GM12878 (cell line): ENCODE results near the gene SLC16A9. TPM values are rescaled to one million over a fixed set of nuclear protein-coding genes. Genes with fewer than 3 reads are reported as not detected.

Source experiments
- ATAC-seq: fragments of 200-7000 bp; cut with Tn5 transposase; 3 replicates; pipeline ENCODE4 v1.9.1; 2020; ENCODE audit warnings: mild to moderate bottlenecking, moderate library complexity
- BruUV-seq: library from RNA; stranded (reverse); fragments of 400-500 nt; replicated peaks from 2 replicates; lab custom pipeline; 2021; lab: Mats Ljungman, UMichigan
- CTCF ChIA-PET: fragments of 300-600 bp; sonication (Branson Sonifier 250); formaldehyde crosslinking; extraction: SDS; loops from one replicate; lab custom pipeline; 2021; ENCODE audit warnings: inconsistent platforms; lab: Yijun Ruan, JAX
- POLR2A ChIA-PET: fragments of 350-600 bp; formaldehyde crosslinking; extraction: SDS; loops from one replicate; lab custom pipeline; 2021; ENCODE audit warnings: inconsistent platforms; lab: Charles Lee
- RAD21 ChIA-PET: fragments of 300-600 bp; sonication (Branson Sonifier 250); formaldehyde crosslinking; loops from one replicate; lab custom pipeline; 2023; ENCODE audit warnings: antibody characterized with exemption; ENCODE audit not compliant: unreplicated experiment; lab: Charles Lee
- SMC1A ChIA-PET: fragments of 300-600 bp; sonication (Branson Sonifier 250); formaldehyde crosslinking; loops from one replicate; lab custom pipeline; 2023; ENCODE audit not compliant: unreplicated experiment, uncharacterized antibody; lab: Charles Lee
- DNase-seq: peaks from one replicate; pipeline ENCODE4 v3.0.0-alpha.2; 2011; ENCODE audit warnings: low read depth, low spot score
- FAIRE-seq: peaks from 3 replicates; lab custom pipeline; 2011; peaks lifted over from hg19 to GRCh38; lab: Jason Lieb, UNC
- H2AFZ ChIP-seq: 2 replicates; pipeline ENCODE4 v1.6.0; 2011; ENCODE audit warnings: low read depth, low read length, control low read depth; ENCODE audit not compliant: control insufficient read depth
- H3K27ac ChIP-seq: 2 replicates; pipeline ENCODE4 v1.5.1; 2011; ENCODE audit warnings: control low read depth; ENCODE audit not compliant: control insufficient read depth, insufficient read depth
- H3K27me3 ChIP-seq, 2 experiments: replicated peaks in 1 of 2; 2 replicates each; pipeline versions ENCODE4 v1.6.0 to v1.6.1; 2011; ENCODE audit warnings: low read length in 1 of 2; ENCODE audit not compliant: control insufficient read depth in 2 of 2, insufficient read depth in 2 of 2
- H3K36me3 ChIP-seq, 2 experiments: 2 replicates each; pipeline ENCODE4 v1.5.1; 2011; ENCODE audit warnings: low read length in 1 of 2; ENCODE audit not compliant: control insufficient read depth in 2 of 2, insufficient read depth in 2 of 2
- H3K4me1 ChIP-seq: 2 replicates; pipeline ENCODE4 v1.6.1; 2011; ENCODE audit warnings: mild to moderate bottlenecking, low read length, moderate library complexity, mixed read lengths; ENCODE audit not compliant: control insufficient read depth, insufficient read depth
- H3K4me2 ChIP-seq: 2 replicates; pipeline ENCODE4 v1.6.0; 2011; ENCODE audit warnings: control low read depth; ENCODE audit not compliant: control insufficient read depth, insufficient read depth
- H3K4me3 ChIP-seq: fragments of 200-600 bp; sonication (generic); 2 replicates; pipeline ENCODE4 v1.5.1; 2016
- H3K79me2 ChIP-seq: 2 replicates; pipeline ENCODE4 v1.6.0; 2011; ENCODE audit warnings: low read length; ENCODE audit not compliant: control insufficient read depth, insufficient read depth
- H3K9ac ChIP-seq: 2 replicates; pipeline ENCODE4 v1.8.0; 2011; ENCODE audit warnings: low read length, control low read depth, mixed read lengths; ENCODE audit not compliant: control insufficient read depth, insufficient read depth
- H3K9me3 ChIP-seq: replicated peaks from 3 replicates; pipeline ENCODE4 v1.5.1; 2011; ENCODE audit warnings: mild to moderate bottlenecking, low read length; ENCODE audit not compliant: control insufficient read depth, insufficient read depth
- H4K20me1 ChIP-seq: 2 replicates; pipeline ENCODE4 v1.6.0; 2011; ENCODE audit not compliant: control insufficient read depth, insufficient read depth
- BRCA1 ChIP-seq: IDR thresholded peaks from 2 replicates; pipeline ENCODE4 v1.6.1; 2011; ENCODE audit warnings: low read depth, low read length, improper control_type of control experiment
- EED ChIP-seq: sonication (generic); IDR thresholded peaks from 2 replicates; pipeline ENCODE4 v1.6.1; 2016; ENCODE audit warnings: antibody characterized with exemption, low read depth
- ETV6 ChIP-seq, 2 experiments: fragments of 450-650 bp in 1 of 2; IDR thresholded peaks in 1 of 2; conservative IDR thresholded peaks in 1 of 2; 2 replicates each; pipeline ENCODE4 v1.6.1; 2014; ENCODE audit warnings: antibody characterized with exemption in 1 of 2, borderline replicate concordance in 1 of 2, low read depth in 1 of 2, mild to moderate bottlenecking in 1 of 2, moderate library complexity in 1 of 2
- IKZF1 ChIP-seq: fragments of 450-650 bp; conservative IDR thresholded peaks from 2 replicates; pipeline ENCODE4 v1.6.1; 2017; ENCODE audit warnings: antibody characterized with exemption, mild to moderate bottlenecking
- IKZF2 ChIP-seq, 2 experiments: fragments of 450-650 bp; IDR thresholded peaks; 2 replicates each; pipeline ENCODE4 v1.6.1; 2017; ENCODE audit warnings: mild to moderate bottlenecking in 2 of 2, moderate library complexity in 2 of 2
- MYB ChIP-seq: fragments of 150-350 bp; IDR thresholded peaks from 2 replicates; pipeline ENCODE4 v1.6.1; 2014; ENCODE audit warnings: mild to moderate bottlenecking, low read depth, low read length, borderline replicate concordance
- NKRF ChIP-seq: fragments of 450-650 bp; conservative IDR thresholded peaks from 2 replicates; pipeline ENCODE4 v1.6.1; 2017; ENCODE audit warnings: mild to moderate bottlenecking, moderate library complexity
- NR2C1 ChIP-seq: fragments of 450-650 bp; IDR thresholded peaks from 2 replicates; pipeline ENCODE4 v1.6.1; 2017; ENCODE audit warnings: antibody characterized with exemption, mild to moderate bottlenecking, moderate library complexity
- POLR2AphosphoS2 ChIP-seq: IDR thresholded peaks from 2 replicates; pipeline ENCODE4 v1.6.1; 2011; ENCODE audit warnings: low read depth, mild to moderate bottlenecking, low read length, improper control_type of control experiment, moderate library complexity
- RB1 ChIP-seq: fragments of 450-650 bp; formaldehyde crosslinking; IDR thresholded peaks from 2 replicates; pipeline ENCODE4 v1.6.1; 2017; ENCODE audit warnings: mild to moderate bottlenecking, borderline replicate concordance
- SMC3 ChIP-seq: IDR thresholded peaks from 2 replicates; pipeline ENCODE4 v1.6.1; 2011; ENCODE audit warnings: low read length, improper control_type of control experiment, borderline replicate concordance
- SREBF1 ChIP-seq: IDR thresholded peaks from 2 replicates; pipeline ENCODE4 v1.6.1; 2012; ENCODE audit warnings: mild to moderate bottlenecking, low read length
- TARDBP ChIP-seq: IDR thresholded peaks from 2 replicates; pipeline ENCODE4 v1.6.1; 2016; ENCODE audit warnings: borderline replicate concordance
- TBL1XR1 ChIP-seq: IDR thresholded peaks from 2 replicates; pipeline ENCODE4 v1.6.1; 2012; ENCODE audit warnings: low read depth, low read length, improper control_type of control experiment
- USF2 ChIP-seq: IDR thresholded peaks from 2 replicates; pipeline ENCODE4 v1.6.1; 2011; ENCODE audit warnings: low read depth, low read length, improper control_type of control experiment, borderline replicate concordance
- WRNIP1 ChIP-seq: IDR thresholded peaks from 2 replicates; pipeline ENCODE4 v1.6.1; 2011; ENCODE audit warnings: low read depth, low read length, improper control_type of control experiment, borderline replicate concordance
- YY1 ChIP-seq: IDR thresholded peaks from 2 replicates; pipeline ENCODE4 v1.6.1; 2011; ENCODE audit warnings: low read depth, mild to moderate bottlenecking, low read length
- ZNF592 ChIP-seq: fragments of 450-650 bp; IDR thresholded peaks from 2 replicates; pipeline ENCODE4 v1.6.1; 2017; ENCODE audit warnings: mild to moderate bottlenecking, moderate library complexity
- ZSCAN29 ChIP-seq: fragments of 450-650 bp; IDR thresholded peaks from 2 replicates; pipeline ENCODE4 v1.6.1; 2017; ENCODE audit warnings: mild to moderate bottlenecking, moderate library complexity
- WGBS: methylation state at CpG from one replicate; pipeline ENCODE4 v1.1.6; 2016; ENCODE audit warnings: low lambda C conversion rate; ENCODE audit not compliant: insufficient replicate concordance, insufficient coverage; ENCODE audit errors: missing lambda C conversion rate; 5-methylcytosine and 5-hydroxymethylcytosine counted together
- in situ Hi-C: fragments of 300-500 bp; cut with MboI; formaldehyde crosslinking; loops from 9 replicates; pipeline ENCODE4 v1.14.3; 2018; ENCODE audit warnings: mixed read lengths
- intact Hi-C: fragments of 100-400 bp; cut with micrococcal nuclease; formaldehyde crosslinking; loops from one replicate; pipeline ENCODE4 v1.14.2; 2022; ENCODE audit not compliant: unreplicated experiment
- polyA plus RNA-seq, 11 experiments: library from polyadenylated mRNA; depleted of rRNA in 4 of 11; unstranded in 6 of 11; stranded (reverse) in 5 of 11; fragments of >200 nt; fragmentation: Nextera tagmentation in 4 of 11; fragmentation: Illumina TruSeq in 1 of 11; extraction: Ambion mirVana in 4 of 11; extraction: Trizol in 1 of 11; gene quantifications; 1 replicate in 1 of 11; 2 replicates in 10 of 11; pipeline versions ENCODE4 v1.2.1 to v1.2.3, GENCODE V29; 2011 to 2016; ENCODE audit warnings: inconsistent platforms in 2 of 11, missing spikeins in 2 of 11, low read depth in 1 of 11
- total RNA-seq, 4 experiments: library from RNA; depleted of rRNA in 3 of 4; stranded (reverse); fragments of >200 nt in 3 of 4; fragmentation: Illumina TruSeq in 1 of 4; extraction: Trizol in 1 of 4; gene quantifications; 2 replicates each; pipeline versions ENCODE4 v1.2.1 to v1.2.3, GENCODE V29; 2013 to 2021

Gene SLC16A9
- total and polyA plus RNA-seq, 10 of the 15 experiments (the other 5 are each of a cell fraction or from before 2014, with no cell fraction given) = 0.86 to 6.2 (median 4.3) TPM

- H3K4me1 ChIP-seq = no peaks in the 10 kb centered on the region; the same call in 1 of the 2 replicates
- BruUV-seq = no TSS peak
- ChIA-PET POLR2A (no interaction called here), RAD21 (interaction anchor here (0.7 to 1.7 kb wide), 3 partner anchors 179 to 393 kb away, joined by 3 to 8 read pairs (median 4); no protein-coding TSS in a partner anchor), CTCF (interaction anchor here (1.0 to 5.2 kb wide), 7 partner anchors 42 to 677 kb away, joined by 3 to 38 read pairs (median 4); no protein-coding TSS in a partner anchor), SMC1A (interaction anchor here (0.9 to 1.4 kb wide), 5 partner anchors 10 to 1022 kb away, joined by 3 to 4 read pairs (median 3); no protein-coding TSS in a partner anchor)
- H2AFZ ChIP-seq = no peak overlapping the region
- no peak overlapping the region for H3K9ac ChIP-seq
- H3K4me2 ChIP-seq = no peak overlapping the region
- DNase-seq (no peak), ATAC-seq (no peak), FAIRE-seq (no peak)
- intact Hi-C loops (loop anchor here (5.0 kb wide), 3 partner anchors 469 to 1019 kb away; no protein-coding TSS in a partner anchor), in situ Hi-C loops (loop anchor here (5.0 to 10.0 kb wide), 5 partner anchors 179 to 806 kb away; no protein-coding TSS in a partner anchor)
- WGBS = 47% methylated on average over 6 of the region's 6 CpGs
- H4K20me1 ChIP-seq = no peaks in the 10 kb centered on the region
- no peaks in the 10 kb centered on the region for H3K27me3 ChIP-seq
- no peak overlapping the region for H3K4me3 ChIP-seq
- H3K27ac ChIP-seq = no peak overlapping the region
- no peaks in the 10 kb centered on the region; the same call in 2 of the 3 replicates for H3K9me3 ChIP-seq
- no peaks in the 10 kb centered on the region for H3K79me2 ChIP-seq
- H3K36me3 ChIP-seq = no peaks in the 10 kb centered on the region
- TF ChIP-seq POLR2AphosphoS2 (no peak), IKZF2 (IDR thresholded peaks at IDR 0.05) (no peak), EED (no peak), ZNF592 (no peak), BRCA1 (no peak), IKZF1 (no peak), TARDBP (no peak), MYB (no peak), WRNIP1 (no peak), ZSCAN29 (no peak), ETV6 (conservative IDR thresholded peaks at IDR 0.05 in 1 of 2, IDR thresholded peaks at IDR 0.05 in 1 of 2; ENCODE audit: borderline replicate concordance in 1 of 2, low read depth in 1 of 2) (no peak), USF2 (no peak), YY1 (no peak), NKRF (no peak), TBL1XR1 (no peak), SREBF1 (no peak), SMC3 (no peak), NR2C1 (no peak), RB1 (no peak)
These were observed 81.2 kb downstream of the SLC16A9 start for GRCh38 chr10:59628456-59628855.
